Measurements from ENCODE around the gene CCDC8.

DNA sequence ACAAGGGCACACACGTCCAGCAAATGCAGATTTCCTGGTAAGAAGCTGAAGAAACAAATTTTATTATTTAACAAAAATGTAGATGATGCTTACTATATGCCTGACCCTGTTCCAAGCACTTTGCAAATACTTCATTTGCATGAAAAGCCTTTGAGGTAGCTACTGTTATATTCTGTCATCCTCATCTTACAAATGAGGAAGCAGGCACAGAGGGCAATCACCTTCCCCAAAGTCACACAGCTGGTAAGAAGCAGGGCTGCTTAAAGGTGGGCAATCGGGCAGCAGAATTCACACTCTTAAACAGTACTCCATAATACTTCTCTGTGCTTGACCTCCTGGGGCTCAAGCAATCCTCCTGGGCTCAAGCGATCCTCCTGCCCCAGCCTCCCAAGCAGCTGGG is 33.6 kb upstream of the CCDC8 start:
- TF ChIP-seq, protein P1, sequence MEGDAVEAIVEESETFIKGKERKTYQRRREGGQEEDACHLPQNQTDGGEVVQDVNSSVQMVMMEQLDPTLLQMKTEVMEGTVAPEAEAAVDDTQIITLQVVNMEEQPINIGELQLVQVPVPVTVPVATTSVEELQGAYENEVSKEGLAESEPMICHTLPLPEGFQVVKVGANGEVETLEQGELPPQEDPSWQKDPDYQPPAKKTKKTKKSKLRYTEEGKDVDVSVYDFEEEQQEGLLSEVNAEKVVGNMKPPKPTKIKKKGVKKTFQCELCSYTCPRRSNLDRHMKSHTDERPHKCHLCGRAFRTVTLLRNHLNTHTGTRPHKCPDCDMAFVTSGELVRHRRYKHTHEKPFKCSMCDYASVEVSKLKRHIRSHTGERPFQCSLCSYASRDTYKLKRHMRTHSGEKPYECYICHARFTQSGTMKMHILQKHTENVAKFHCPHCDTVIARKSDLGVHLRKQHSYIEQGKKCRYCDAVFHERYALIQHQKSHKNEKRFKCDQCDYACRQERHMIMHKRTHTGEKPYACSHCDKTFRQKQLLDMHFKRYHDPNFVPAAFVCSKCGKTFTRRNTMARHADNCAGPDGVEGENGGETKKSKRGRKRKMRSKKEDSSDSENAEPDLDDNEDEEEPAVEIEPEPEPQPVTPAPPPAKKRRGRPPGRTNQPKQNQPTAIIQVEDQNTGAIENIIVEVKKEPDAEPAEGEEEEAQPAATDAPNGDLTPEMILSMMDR (IDR thresholded peaks at IDR 0.05; ENCODE audit: borderline replicate concordance, extremely low read depth, low read length, poor library complexity, severe bottlenecking) = no peak
- no peak for TF ChIP-seq EZH2 (IDR thresholded peaks at IDR 0.05; ENCODE audit: borderline replicate concordance, low read depth, low read length, severe bottlenecking)

Data from DND-41 (cell line).